VCaP (cell line): Measurements from ENCODE around the gene APOC4.
"Not testable (repeated sequence)": the region's sequence is repeated elsewhere in the genome, so short reads cannot be mapped to it uniquely, and the experiment has no call there.

Source experiments
- H3K27ac ChIP-seq: fragments of 450-650 bp; 2 replicates; pipeline ENCODE4 v1.5.1; 2017
- CTCF ChIP-seq: fragments of 450-650 bp; conservative IDR thresholded peaks from 2 replicates; pipeline ENCODE4 v1.5.1; 2017; ENCODE audit warnings: mild to moderate bottlenecking, moderate library complexity

APOC4 gene

DNA sequence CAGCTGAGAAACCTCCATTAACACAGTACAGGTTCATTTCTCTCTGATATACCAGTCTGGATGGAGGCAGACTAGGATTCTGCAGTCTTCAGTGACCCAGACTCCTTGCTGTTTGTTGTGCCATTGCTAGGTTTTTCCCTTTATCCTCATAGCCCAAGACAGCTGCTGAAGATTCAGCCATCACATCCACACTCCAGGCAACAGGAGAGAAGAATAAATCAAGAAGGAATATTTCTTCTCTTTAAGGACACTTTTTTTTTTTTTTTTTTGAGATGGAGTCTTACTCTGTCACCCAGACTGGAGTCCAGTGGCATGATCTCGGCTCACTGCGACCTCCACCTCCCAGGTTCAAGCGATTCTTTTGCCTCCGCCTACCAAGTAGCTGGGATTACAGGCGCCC lies 27.4 kb downstream of the APOC4 start:
- no peak for TF ChIP-seq CTCF

GRCh38 chr19:44971451-44971850 lies 29.4 kb downstream of the APOC4 start:
- H3K27ac ChIP-seq, result not testable (repeated sequence)

More for the DNA sequence above, 27.4 kb downstream of the APOC4 start:
- no peak overlapping the region for H3K27ac ChIP-seq

DNA sequence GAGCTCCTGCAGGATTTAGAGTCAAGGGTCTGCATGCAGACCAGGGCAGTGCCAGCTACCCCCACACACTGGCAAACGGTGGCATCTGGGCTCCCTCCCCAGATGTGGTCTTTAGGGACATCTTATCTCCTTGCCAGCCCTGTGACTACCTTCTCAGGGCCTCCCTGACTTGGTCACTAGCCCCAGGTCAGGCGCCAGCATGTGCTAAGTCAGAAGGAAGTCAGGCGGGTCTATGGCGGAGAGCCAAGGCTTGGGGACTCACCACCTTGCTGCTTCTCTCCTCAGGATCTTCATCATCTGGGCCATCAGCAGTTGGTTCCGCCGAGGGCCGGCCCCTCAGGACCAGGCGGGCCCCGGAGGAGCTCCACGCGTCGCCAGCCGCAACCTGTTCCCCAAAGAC lies 30.8 kb downstream of the APOC4 start:
- no peak for TF ChIP-seq CTCF
- H3K27ac ChIP-seq, result no peak overlapping the region

- TF ChIP-seq CTCF, result no peak
- no peak overlapping the region for H3K27ac ChIP-seq
Measured at GRCh38 chr19:44973982-44974735, 32.1 kb downstream of the APOC4 start.

- H3K27ac ChIP-seq, result no peak overlapping the region
- no peak for TF ChIP-seq CTCF
Measured at GRCh38 chr19:44974857-44975256, 32.8 kb downstream of the APOC4 start.

DNA sequence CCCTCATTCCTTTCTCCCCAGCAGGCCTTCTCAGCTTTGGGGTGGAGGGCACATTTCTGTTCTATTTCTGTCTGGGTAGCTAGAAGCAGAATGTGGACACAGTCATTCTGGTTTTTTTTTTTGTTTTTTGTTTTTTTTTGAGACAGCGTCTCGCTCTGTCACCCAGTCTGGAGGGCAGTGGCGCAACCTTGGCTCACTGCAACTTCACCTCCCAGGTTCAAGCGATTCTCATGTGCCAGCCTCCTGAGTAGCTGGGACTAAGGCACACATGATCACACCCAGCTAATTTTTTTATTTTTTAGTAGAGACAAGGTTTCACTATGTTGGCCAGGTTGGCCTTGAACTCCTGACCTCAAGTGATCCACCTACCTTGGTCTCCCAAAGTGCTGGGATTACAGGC lies 33.4 kb downstream of the APOC4 start:
- H3K27ac ChIP-seq, result no peak overlapping the region
- TF ChIP-seq CTCF, result no peak

DNA sequence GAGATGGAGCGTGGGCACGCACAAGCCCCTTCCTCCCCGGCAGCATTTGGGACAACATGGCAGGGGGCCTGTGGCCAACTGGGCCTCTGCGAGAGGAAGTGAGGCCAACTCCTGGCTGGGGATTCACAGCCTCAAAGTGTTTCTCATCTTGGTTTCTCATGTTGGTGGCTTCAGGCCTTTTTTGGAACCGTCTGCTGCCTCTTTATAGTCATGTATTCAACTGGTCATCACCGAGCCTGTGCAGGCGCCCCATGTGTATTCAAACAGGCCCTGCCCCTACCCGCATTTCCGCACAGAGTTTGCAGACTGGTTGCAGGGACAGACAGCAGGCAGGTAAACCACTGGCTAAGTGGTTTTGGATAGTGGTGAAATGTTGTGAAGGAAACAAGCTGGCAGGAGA lies 42.0 kb downstream of the APOC4 start:
- TF ChIP-seq CTCF, result no peak
- no peak overlapping the region for H3K27ac ChIP-seq

DNA sequence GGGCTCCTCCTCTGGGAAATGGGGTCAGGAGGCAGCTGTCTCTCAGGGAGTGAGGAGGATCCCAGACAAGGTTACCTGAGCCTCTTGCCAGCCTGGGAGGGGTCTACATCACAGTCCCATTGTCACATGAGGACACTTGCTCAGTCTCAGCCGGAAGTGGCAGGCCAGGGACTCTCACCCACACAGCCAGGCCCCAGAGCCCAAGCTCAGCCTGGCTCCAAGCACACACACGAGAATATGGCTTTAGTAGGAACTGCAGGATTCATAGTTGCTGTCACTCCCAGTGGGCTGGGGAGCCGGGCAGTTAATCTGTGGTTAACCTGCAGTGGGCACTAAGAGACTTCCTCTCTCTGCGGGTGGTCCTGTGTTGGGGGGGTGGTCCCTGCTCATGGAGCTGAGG lies 43.4 kb downstream of the APOC4 start:
- H3K27ac ChIP-seq, result no peak overlapping the region
- no peak for TF ChIP-seq CTCF
